GM23338 (cell line): ENCODE results near the gene IFITM1. TPM values are rescaled to one million over a fixed set of nuclear protein-coding genes. Genes with fewer than 3 reads are reported as not detected.
"Not testable (repeated sequence)": the region's sequence is repeated elsewhere in the genome, so short reads cannot be mapped to it uniquely, and the experiment has no call there.

Source experiments
- ATAC-seq: fragments of 200-7000 bp; cut with Tn5 transposase; 3 replicates; pipeline ENCODE4 v1.9.1; 2020
- DNase-seq: peaks from one replicate; pipeline ENCODE4 v3.0.0-alpha.2; 2015; ENCODE audit warnings: low spot score
- H2AFZ ChIP-seq: fragments of 200-600 bp; sonication (generic); 2 replicates; pipeline ENCODE4 v1.8.0; 2016; ENCODE audit warnings: antibody characterized with exemption, mild to moderate bottlenecking, moderate library complexity
- H3F3A ChIP-seq: fragments of 200-600 bp; sonication (generic); replicated peaks from 2 replicates; pipeline ENCODE4 v1.8.0; 2017; ENCODE audit warnings: antibody characterized with exemption, mixed run types, low read depth
- H3K27ac ChIP-seq: fragments of 200-600 bp; sonication (generic); 2 replicates; pipeline ENCODE4 v1.6.1; 2016; ENCODE audit warnings: low read depth
- H3K27me3 ChIP-seq: fragments of 200-600 bp; sonication (generic); 2 replicates; pipeline ENCODE4 v1.8.0; 2016; ENCODE audit warnings: mild to moderate bottlenecking, mixed run types, moderate library complexity; ENCODE audit not compliant: insufficient read depth
- H3K36me3 ChIP-seq: fragments of 200-600 bp; sonication (generic); 2 replicates; pipeline ENCODE4 v1.8.0; 2016; ENCODE audit warnings: mild to moderate bottlenecking; ENCODE audit not compliant: insufficient read depth
- H3K4me1 ChIP-seq: fragments of 200-600 bp; sonication (generic); 2 replicates; pipeline ENCODE4 v1.8.0; 2016; ENCODE audit warnings: mild to moderate bottlenecking, moderate library complexity; ENCODE audit not compliant: insufficient read depth
- H3K4me2 ChIP-seq: fragments of 200-600 bp; sonication (generic); 2 replicates; pipeline ENCODE4 v1.7.1; 2017; ENCODE audit warnings: mixed run types
- H3K4me3 ChIP-seq: fragments of 200-600 bp; sonication (generic); 2 replicates; pipeline ENCODE4 v1.6.1; 2016; ENCODE audit warnings: mixed run types
- H3K79me2 ChIP-seq: fragments of 200-600 bp; sonication (generic); replicated peaks from 2 replicates; pipeline ENCODE4 v1.8.0; 2017; ENCODE audit warnings: mild to moderate bottlenecking; ENCODE audit not compliant: insufficient read depth
- H3K9me2 ChIP-seq: fragments of 200-600 bp; sonication (generic); 2 replicates; pipeline ENCODE4 v1.8.0; 2017; ENCODE audit not compliant: insufficient read depth
- H4K20me1 ChIP-seq: fragments of 200-600 bp; sonication (generic); replicated peaks from 2 replicates; pipeline ENCODE4 v1.8.0; 2017; ENCODE audit warnings: mild to moderate bottlenecking; ENCODE audit not compliant: insufficient read depth
- H3K27ac Mint-ChIP-seq: 2 replicates; pipeline ENCODE4 v1.8.0; 2020; ENCODE audit warnings: inconsistent platforms, mild to moderate bottlenecking, moderate library complexity, mixed read lengths
- H3K27me3 Mint-ChIP-seq: 3 replicates; pipeline ENCODE4 v1.8.0; 2022; ENCODE audit warnings: low read depth, mild to moderate bottlenecking, moderate library complexity, mixed read lengths, inconsistent platforms; ENCODE audit not compliant: insufficient read depth, poor library complexity
- H3K36me3 Mint-ChIP-seq: 3 replicates; pipeline ENCODE4 v1.8.0; 2021; ENCODE audit warnings: low read depth, mild to moderate bottlenecking, inconsistent platforms, moderate library complexity, mixed read lengths
- H3K4me1 Mint-ChIP-seq: 3 replicates; pipeline ENCODE4 v1.8.0; 2020; ENCODE audit warnings: mild to moderate bottlenecking, inconsistent platforms, mixed read lengths
- H3K4me3 Mint-ChIP-seq: 3 replicates; pipeline ENCODE4 v1.8.0; 2021; ENCODE audit warnings: moderate library complexity, mild to moderate bottlenecking, inconsistent platforms, mixed read lengths
- H3K9me3 Mint-ChIP-seq: 3 replicates; pipeline ENCODE4 v1.8.0; 2020; ENCODE audit warnings: moderate library complexity, mild to moderate bottlenecking, inconsistent platforms, mixed read lengths
- POLR2AphosphoS5 ChIP-seq: IDR thresholded peaks from 2 replicates; pipeline ENCODE4 v1.6.1; 2016; ENCODE audit warnings: antibody characterized with exemption, low read depth
- ZNF114 ChIP-seq: fragments of 250-450 bp; sonication (Bioruptor Pico); IDR thresholded peaks from 2 replicates; pipeline ENCODE4 v1.5.0; 2020; ENCODE audit warnings: mild to moderate bottlenecking, moderate library complexity
- ZNF331 ChIP-seq: fragments of 250-450 bp; sonication (Bioruptor Pico); IDR thresholded peaks from 2 replicates; pipeline ENCODE4 v1.5.0; 2020; ENCODE audit warnings: low read depth, mild to moderate bottlenecking, moderate library complexity
- polyA plus RNA-seq: library from polyadenylated mRNA; unstranded; fragments of >200 nt; fragmentation: Nextera tagmentation; extraction: Ambion mirVana; gene quantifications from 2 replicates; pipeline ENCODE4 v1.2.1, GENCODE V29; 2016
- total RNA-seq: library from RNA; depleted of rRNA; stranded (reverse); fragments of >200 nt; shearing (Covaris generic); gene quantifications from 2 replicates; pipeline ENCODE4 v1.2.3, GENCODE V29; 2014
- TF ChIP-seq, protein P1 (sequence below), 2 experiments: fragments of 200-600 bp in 1 of 2; sonication (generic) in 1 of 2; conservative IDR thresholded peaks; 2 replicates each; pipeline versions ENCODE4 v1.5.1 to v1.6.1; 2016 to 2017; ENCODE audit warnings: antibody characterized with exemption in 2 of 2, low read depth in 2 of 2, mild to moderate bottlenecking in 2 of 2, moderate library complexity in 1 of 2

IFITM1 gene
- total and polyA plus RNA-seq, 2 experiments from 2014 or later, result 396 to 1,194 TPM

DNA sequence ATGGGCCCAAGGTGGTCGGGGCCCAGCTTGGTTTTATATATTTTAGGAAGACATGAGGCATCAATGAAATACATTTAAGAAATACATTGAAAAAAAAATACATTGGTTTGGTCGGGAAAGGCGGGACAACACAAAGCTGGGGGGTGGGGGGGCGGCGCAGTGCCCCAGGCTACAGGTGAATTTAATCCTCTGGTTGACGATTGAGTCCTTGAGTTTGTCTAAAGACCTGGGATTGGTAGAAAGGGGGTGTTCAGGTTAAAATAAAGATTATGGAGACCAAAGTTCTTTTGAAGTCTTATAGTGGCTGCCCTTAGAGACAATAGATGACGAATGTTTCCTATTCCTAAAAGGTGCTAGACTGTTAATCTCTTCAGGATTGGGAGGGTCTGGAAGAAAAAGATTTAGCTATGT lies 3.1 kb downstream of the IFITM1 start (continued):
- TF ChIP-seq, protein P1, sequence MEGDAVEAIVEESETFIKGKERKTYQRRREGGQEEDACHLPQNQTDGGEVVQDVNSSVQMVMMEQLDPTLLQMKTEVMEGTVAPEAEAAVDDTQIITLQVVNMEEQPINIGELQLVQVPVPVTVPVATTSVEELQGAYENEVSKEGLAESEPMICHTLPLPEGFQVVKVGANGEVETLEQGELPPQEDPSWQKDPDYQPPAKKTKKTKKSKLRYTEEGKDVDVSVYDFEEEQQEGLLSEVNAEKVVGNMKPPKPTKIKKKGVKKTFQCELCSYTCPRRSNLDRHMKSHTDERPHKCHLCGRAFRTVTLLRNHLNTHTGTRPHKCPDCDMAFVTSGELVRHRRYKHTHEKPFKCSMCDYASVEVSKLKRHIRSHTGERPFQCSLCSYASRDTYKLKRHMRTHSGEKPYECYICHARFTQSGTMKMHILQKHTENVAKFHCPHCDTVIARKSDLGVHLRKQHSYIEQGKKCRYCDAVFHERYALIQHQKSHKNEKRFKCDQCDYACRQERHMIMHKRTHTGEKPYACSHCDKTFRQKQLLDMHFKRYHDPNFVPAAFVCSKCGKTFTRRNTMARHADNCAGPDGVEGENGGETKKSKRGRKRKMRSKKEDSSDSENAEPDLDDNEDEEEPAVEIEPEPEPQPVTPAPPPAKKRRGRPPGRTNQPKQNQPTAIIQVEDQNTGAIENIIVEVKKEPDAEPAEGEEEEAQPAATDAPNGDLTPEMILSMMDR (conservative IDR thresholded peaks at IDR 0.05; ENCODE audit: low read depth in 2 of 2), result no peak
- TF ChIP-seq POLR2AphosphoS5 (no peak), ZNF114 (CRISPR knock-in tag) (no peak), ZNF331 (CRISPR knock-in tag) (no peak)

DNA sequence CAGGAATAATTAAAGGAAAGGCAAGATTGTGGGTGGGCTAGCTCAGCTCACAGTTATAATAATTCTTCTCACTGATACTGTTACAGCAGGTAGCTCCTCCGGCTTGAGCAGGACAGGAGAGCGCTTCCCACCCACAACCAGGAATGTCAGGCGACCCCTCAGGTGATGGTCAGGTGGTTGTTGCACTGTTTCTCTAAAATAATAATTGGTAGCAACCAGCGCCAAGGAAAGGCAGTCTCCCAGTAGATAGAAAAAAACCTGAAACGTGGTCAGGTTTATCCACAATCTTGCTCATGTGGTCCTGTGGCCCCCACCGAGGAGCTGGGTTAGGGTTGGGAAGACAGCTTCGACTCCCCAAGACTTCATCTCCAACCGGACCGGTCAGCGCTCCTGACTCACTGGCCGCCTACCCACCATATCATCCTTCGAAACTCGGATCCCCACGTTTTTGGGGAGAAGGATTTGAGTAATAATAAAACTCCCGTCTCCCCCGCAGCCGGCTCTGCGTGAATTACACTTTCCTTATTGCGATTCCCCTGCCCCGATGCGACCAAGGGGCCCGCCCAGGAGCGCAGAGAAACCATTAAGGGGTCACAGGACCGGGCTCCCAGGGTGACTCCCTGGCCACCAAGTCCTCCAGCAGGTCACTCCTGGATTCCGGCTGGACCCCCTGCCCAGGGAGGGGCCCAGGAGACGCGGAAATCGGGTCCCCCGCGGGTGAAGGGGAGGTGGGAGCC lies 4.0 kb downstream of the IFITM1 start:
- Histone ChIP-seq H3F3A (peaks cover 21% of the 10 kb centered on the region; the same call in 1 of the 2 replicates), H3K79me2 (peaks cover 23% of the 10 kb centered on the region), H3K27ac (peak overlapping the region; percentile 32), H4K20me1 (peaks cover 10% of the 10 kb centered on the region), H3K4me2 (peak overlapping the region; percentile 84), H3K4me3 (peak overlapping the region; percentile 70), H3K4me1 (peaks cover 34% of the 10 kb centered on the region)
- peaks cover 14% of the 10 kb centered on the region for H3K27me3 Mint-ChIP-seq
- DNase-seq, H3K27ac Mint-ChIP-seq, H3K36me3 Mint-ChIP-seq, H3K27me3 ChIP-seq, H3K9me2 ChIP-seq, H2AFZ ChIP-seq, H3K9me3 Mint-ChIP-seq, H3K36me3 ChIP-seq, ATAC-seq: not testable (repeated sequence)
- H3K4me1 Mint-ChIP-seq, result peaks cover 51% of the 10 kb centered on the region
- H3K4me3 Mint-ChIP-seq, result peak overlapping the region; percentile 65

DNA sequence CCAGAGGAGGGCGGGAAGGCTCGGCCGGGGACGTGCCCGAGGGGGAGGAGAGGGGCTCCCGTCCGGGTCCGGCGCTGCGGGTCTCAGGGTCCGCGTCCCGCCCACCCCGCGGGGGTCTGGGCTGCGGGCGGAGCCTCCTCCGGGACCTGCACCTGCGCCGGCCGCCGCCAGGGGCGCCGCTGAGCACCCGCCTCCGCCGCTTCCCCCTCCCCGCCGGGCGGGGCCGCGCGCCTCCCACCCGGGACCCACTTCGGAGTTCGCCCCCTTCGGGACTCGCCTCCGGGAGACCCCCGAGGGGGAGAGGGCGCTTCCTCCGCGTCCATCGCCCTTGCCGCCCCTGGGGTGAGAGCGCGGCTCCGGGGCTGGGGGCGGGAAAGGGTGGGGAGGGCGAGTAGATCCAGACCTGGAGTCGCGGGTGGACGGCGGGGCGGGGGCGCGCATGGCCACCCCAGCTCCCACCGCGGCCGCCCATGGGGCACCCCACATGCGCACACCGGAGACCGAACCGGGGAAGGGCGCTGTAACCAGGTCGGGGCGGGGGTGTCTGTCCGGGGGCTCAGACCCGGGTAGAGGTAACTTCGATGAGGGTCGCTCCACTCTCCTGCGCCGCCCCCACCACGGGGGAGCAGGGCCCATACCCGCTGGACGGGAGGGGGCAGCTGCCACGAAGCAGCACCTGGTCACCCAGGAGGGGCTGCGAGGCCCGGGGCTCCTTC lies 4.7 kb downstream of the IFITM1 start:
- not testable (repeated sequence) for H3K36me3 Mint-ChIP-seq, H3K36me3 ChIP-seq, H3K27ac ChIP-seq, H3K27ac Mint-ChIP-seq, H2AFZ ChIP-seq, H3K9me2 ChIP-seq, H3K9me3 Mint-ChIP-seq, DNase-seq, H3K4me3 Mint-ChIP-seq, H3K27me3 ChIP-seq
- Histone ChIP-seq H4K20me1 (peaks cover 10% of the 10 kb centered on the region), H3K4me2 (peak overlapping the region; percentile 84; the same call in 1 of the 2 replicates), H3K79me2 (peaks cover 23% of the 10 kb centered on the region), H3K4me3 (peak overlapping the region; percentile 70; the same call in 1 of the 2 replicates), H3F3A (peaks cover 21% of the 10 kb centered on the region; the same call in 1 of the 2 replicates), H3K4me1 (peaks cover 27% of the 10 kb centered on the region)
- ATAC-seq, result peak; percentile 22
- Mint-ChIP-seq H3K27me3 (peaks cover 14% of the 10 kb centered on the region), H3K4me1 (peaks cover 44% of the 10 kb centered on the region)

DNA sequence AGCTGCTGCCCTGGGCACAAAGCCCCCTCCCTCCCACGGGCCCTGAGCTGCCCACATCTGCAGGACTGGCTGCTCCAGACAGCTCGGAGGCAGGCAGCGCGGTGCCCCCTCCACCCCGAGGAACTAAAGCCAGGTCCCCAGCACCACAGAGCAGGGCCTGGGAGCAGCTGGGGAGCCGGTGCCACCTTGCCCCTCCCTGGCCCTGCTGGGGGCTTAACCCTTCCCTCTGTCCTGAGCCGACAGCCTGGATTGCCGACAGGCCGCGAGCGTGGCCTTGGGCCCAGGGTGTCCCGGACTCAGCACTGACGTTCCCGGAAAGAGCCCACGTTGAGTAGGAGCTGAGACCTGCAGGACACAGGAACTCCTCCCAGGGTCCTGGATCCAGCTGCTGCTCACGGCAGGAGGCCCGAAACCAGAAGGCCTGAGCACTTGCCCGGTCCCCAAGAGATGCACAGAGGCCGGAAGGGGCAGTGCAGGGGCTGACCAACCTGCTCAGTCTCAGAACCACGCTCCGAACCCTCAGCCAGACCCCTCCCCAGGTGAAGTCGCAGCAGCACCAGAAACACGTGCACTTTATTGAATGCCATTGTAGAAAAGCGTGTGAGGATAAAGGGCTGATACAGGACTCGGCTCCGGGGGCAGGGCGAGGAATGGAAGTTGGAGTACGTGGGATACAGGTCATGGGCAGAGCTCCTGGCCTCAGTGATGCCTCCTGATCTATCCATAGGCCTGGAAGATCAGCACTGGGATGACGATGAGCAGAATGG lies 5.5 kb downstream of the IFITM1 start:
- H3K27ac Mint-ChIP-seq, H3K9me3 Mint-ChIP-seq, H3K27me3 ChIP-seq, H3K9me2 ChIP-seq, H3K27ac ChIP-seq, H2AFZ ChIP-seq, H3K36me3 Mint-ChIP-seq, H3K36me3 ChIP-seq, DNase-seq: not testable (repeated sequence)
- peaks cover 18% of the 10 kb centered on the region for H3K27me3 Mint-ChIP-seq
- H3F3A ChIP-seq, result peaks cover 24% of the 10 kb centered on the region; the same call in 1 of the 2 replicates
- H3K79me2 ChIP-seq, result peaks cover 18% of the 10 kb centered on the region
- peak overlapping the region; percentile 49; the same call in 1 of the 2 replicates for H3K4me3 ChIP-seq
- H3K4me3 Mint-ChIP-seq, result peak overlapping the region; percentile 88
- peak; percentile 19 for ATAC-seq
- peak overlapping the region; percentile 78 for H3K4me2 ChIP-seq
- peaks cover 26% of the 10 kb centered on the region for H3K4me1 ChIP-seq
- H3K4me1 Mint-ChIP-seq, result peaks cover 41% of the 10 kb centered on the region
- H4K20me1 ChIP-seq, result peaks cover 10% of the 10 kb centered on the region

DNA sequence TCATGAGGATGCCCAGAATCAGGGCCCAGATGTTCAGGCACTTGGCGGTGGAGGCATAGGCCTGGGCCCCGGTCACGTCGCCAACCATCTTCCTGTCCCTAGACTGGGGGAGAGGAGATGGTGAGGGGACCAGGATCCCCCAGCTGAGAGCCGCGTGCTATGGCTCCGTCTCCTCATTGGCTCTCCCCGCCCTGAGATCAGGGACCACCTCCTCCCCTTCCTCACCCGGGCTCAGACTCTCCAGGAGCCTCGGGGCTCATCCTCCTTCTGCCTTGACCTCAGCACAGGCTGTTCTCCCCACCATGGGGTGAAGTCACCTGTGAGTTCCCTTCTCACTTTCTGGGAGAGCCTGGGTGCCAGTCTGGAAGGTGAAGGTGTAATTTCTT lies 6.0 kb downstream of the IFITM1 start:
- not testable (repeated sequence) for H3K27ac ChIP-seq, H3K27ac Mint-ChIP-seq, H3K9me2 ChIP-seq, H3K9me3 Mint-ChIP-seq, H2AFZ ChIP-seq, DNase-seq, H3K36me3 Mint-ChIP-seq, H3K27me3 ChIP-seq, H3K36me3 ChIP-seq
- Mint-ChIP-seq H3K27me3 (peaks cover 18% of the 10 kb centered on the region), H3K4me3 (peak overlapping the region; percentile 88), H3K4me1 (peaks cover 43% of the 10 kb centered on the region)
- peaks cover 26% of the 10 kb centered on the region; the same call in 1 of the 2 replicates for H3F3A ChIP-seq
- peaks cover 10% of the 10 kb centered on the region for H4K20me1 ChIP-seq
- peaks cover 12% of the 10 kb centered on the region for H3K79me2 ChIP-seq
- H3K4me1 ChIP-seq, result peaks cover 29% of the 10 kb centered on the region
- ATAC-seq, result peak; percentile 2
- H3K4me3 ChIP-seq, result peak overlapping the region; percentile 73; the same call in 1 of the 2 replicates
- peak overlapping the region; percentile 78 for H3K4me2 ChIP-seq
